Stimulated activated CD4-positive, alpha-beta T cell treated with anti-CD3 and anti-CD28 coated beads, Interleukin-2, amount 100 ng/mL, for 4 hours (primary cell): Measurements from ENCODE around the gene TMC6.

ENCODE experiments used
- DNase-seq: peaks from one replicate; pipeline ENCODE4 v3.0.0-alpha.2; 2020; ENCODE audit warnings: low read depth

The TMC6 gene

GRCh38 chr17:78135858-78136500, 7.4 kb upstream of the TMC6 start:
- no peak for DNase-seq

- no peak for DNase-seq
These were observed 6.4 kb upstream of the TMC6 start for GRCh38 chr17:78134899-78135385.

GRCh38 chr17:78133971-78134898, 5.7 kb upstream of the TMC6 start:
- DNase-seq: peak; percentile 62

GRCh38 chr17:78133179-78133951, 4.8 kb upstream of the TMC6 start:
- DNase-seq: no peak

- DNase-seq: no peak
These were observed 4.2 kb upstream of the TMC6 start for GRCh38 chr17:78132767-78133178.

GRCh38 chr17:78132084-78132676, 3.6 kb upstream of the TMC6 start:
- DNase-seq: peak; percentile 67

- DNase-seq: peak; percentile 73
These were observed 2.9 kb upstream of the TMC6 start for GRCh38 chr17:78131172-78132083.

- no peak for DNase-seq
These were observed 2.0 kb upstream of the TMC6 start, which contains the start of gene TMC8 for GRCh38 chr17:78130437-78131101. TSS of gene TMC8 (plus strand) at chr17:78130771. CDS start at chr17:78131589, 818 bp downstream.

- DNase-seq: no peak
These were observed 1.5 kb upstream of the TMC6 start for GRCh38 chr17:78130090-78130436.

- no peak for DNase-seq
These were observed 965 bp upstream of the TMC6 start for GRCh38 chr17:78129351-78130089.

GRCh38 chr17:78127888-78128550, 536 bp downstream of the TMC6 start:
- DNase-seq: no peak

GRCh38 chr17:78127239-78127887, 1.2 kb downstream of the TMC6 start:
- no peak for DNase-seq

- no peak for DNase-seq
These were observed 1.7 kb downstream of the TMC6 start for GRCh38 chr17:78126895-78127238.

GRCh38 chr17:78125976-78126894, 2.3 kb downstream of the TMC6 start:
- DNase-seq: no peak

GRCh38 chr17:78125138-78125913, 3.2 kb downstream of the TMC6 start:
- DNase-seq: no peak

GRCh38 chr17:78124836-78125137, 3.8 kb downstream of the TMC6 start:
- no peak for DNase-seq
